ENCODE data around the gene GNAS. TPM values are rescaled to one million over a fixed set of nuclear protein-coding genes. Genes with fewer than 3 reads are reported as not detected.

Gene GNAS
- total RNA-seq, 1 experiment from 2014 or later, result 629 TPM

GRCh38 chr20:58847463-58847862 is 5.1 kb upstream of the GNAS start:
- Mint-ChIP-seq H3K36me3 (ENCODE audit: insufficient read depth, unreplicated experiment) (peaks cover 6% of the 10 kb centered on the region), H3K4me1 (ENCODE audit: insufficient read depth, unreplicated experiment) (peaks cover 16% of the 10 kb centered on the region), H3K9me3 (ENCODE audit: unreplicated experiment) (no peaks in the 10 kb centered on the region), H3K4me3 (ENCODE audit: unreplicated experiment) (no peak overlapping the region), H3K27me3 (ENCODE audit: insufficient read depth, unreplicated experiment) (peaks cover 43% of the 10 kb centered on the region), H3K27ac (ENCODE audit: low read depth, unreplicated experiment) (no peak overlapping the region)
- POLR2A ChIA-PET, result no interaction called here
- DNase-seq (ENCODE audit: unreplicated experiment), result no peak
- no peak for TF ChIP-seq CTCF (IDR thresholded peaks at IDR 0.05; ENCODE audit: unreplicated experiment)
- CTCF ChIA-PET, result interaction anchor here (0.6 to 1.8 kb wide), 3 partner anchors 8 to 547 kb away, joined by 3 to 8 read pairs (median 4); no protein-coding TSS in a partner anchor
- intact Hi-C loops (cut with micrococcal nuclease), result no loop called here
- no TSS peak for BruUV-seq (replicated peaks)

GRCh38 chr20:58850693-58851174 is 1.8 kb upstream of the GNAS start, which contains the start of gene GNAS-AS1:
Gene GNAS-AS1, minus strand, starts transcription at chr20:58850902.
- CTCF ChIA-PET, result interaction anchor here (0.6 to 3.2 kb wide), 9 partner anchors 9 to 612 kb away, joined by 3 to 21 read pairs (median 4); partner anchors contain the start of gene STX16
- Mint-ChIP-seq H3K27ac (ENCODE audit: low read depth, unreplicated experiment) (peak within 1 kb of the TSS; percentile 81), H3K4me3 (ENCODE audit: unreplicated experiment) (peak within 1 kb of the TSS; percentile 88), H3K27me3 (ENCODE audit: insufficient read depth, unreplicated experiment) (peaks cover 42% of the 10 kb centered on the region), H3K4me1 (ENCODE audit: insufficient read depth, unreplicated experiment) (peaks cover 21% of the 10 kb centered on the region), H3K9me3 (ENCODE audit: unreplicated experiment) (no peaks in the 10 kb centered on the region), H3K36me3 (ENCODE audit: insufficient read depth, unreplicated experiment) (peaks cover 6% of the 10 kb centered on the region)
- POLR2A ChIA-PET, result interaction anchor here (0.7 to 1.5 kb wide), 2 partner anchors 32 to 200 kb away, joined by 3 to 6 read pairs; partner anchors contain the start of gene STX16
- BruUV-seq (replicated peaks), result no TSS peak
- peak; percentile 79 for DNase-seq (ENCODE audit: unreplicated experiment)
- intact Hi-C loops (cut with micrococcal nuclease), result loop anchor here (5.0 kb wide), 1 partner anchor 198 kb away; the partner anchor contains the start of gene STX16
- no peak for TF ChIP-seq CTCF (IDR thresholded peaks at IDR 0.05; ENCODE audit: unreplicated experiment)

GRCh38 chr20:58851221-58851968 is 1.1 kb upstream of the GNAS start:
- Mint-ChIP-seq H3K4me1 (ENCODE audit: insufficient read depth, unreplicated experiment) (peaks cover 21% of the 10 kb centered on the region), H3K27me3 (ENCODE audit: insufficient read depth, unreplicated experiment) (peaks cover 42% of the 10 kb centered on the region), H3K36me3 (ENCODE audit: insufficient read depth, unreplicated experiment) (no peaks in the 10 kb centered on the region), H3K9me3 (ENCODE audit: unreplicated experiment) (no peaks in the 10 kb centered on the region), H3K4me3 (ENCODE audit: unreplicated experiment) (peak overlapping the region; percentile 88), H3K27ac (ENCODE audit: low read depth, unreplicated experiment) (peak overlapping the region; percentile 81)
- no TSS peak for BruUV-seq (replicated peaks)
- no peak for TF ChIP-seq CTCF (IDR thresholded peaks at IDR 0.05; ENCODE audit: unreplicated experiment)
- ChIA-PET CTCF (interaction anchor here (0.6 to 3.2 kb wide), 13 partner anchors 8 to 613 kb away, joined by 3 to 21 read pairs (median 4); partner anchors contain the start of gene STX16), POLR2A (interaction anchor here (0.5 to 1.5 kb wide), 3 partner anchors 32 to 633 kb away, joined by 3 to 6 read pairs (median 3); partner anchors contain the start of gene STX16)
- no peak for DNase-seq (ENCODE audit: unreplicated experiment)
- intact Hi-C loops (cut with micrococcal nuclease), result loop anchor here (5.0 kb wide), 1 partner anchor 199 kb away; the partner anchor contains the start of gene STX16

- no peaks in the 10 kb centered on the region for H3K36me3 Mint-ChIP-seq (ENCODE audit: insufficient read depth, unreplicated experiment)
- no peak for DNase-seq (ENCODE audit: unreplicated experiment)
- no peak overlapping the region for H3K27ac Mint-ChIP-seq (ENCODE audit: low read depth, unreplicated experiment)
- POLR2A ChIA-PET, result interaction anchor here (0.5 to 1.5 kb wide), 6 partner anchors 56 to 632 kb away, joined by 3 to 6 read pairs (median 3); partner anchors contain the start of gene STX16
- H3K4me3 Mint-ChIP-seq (ENCODE audit: unreplicated experiment), result peak overlapping the region; percentile 88
- no peak for TF ChIP-seq CTCF (IDR thresholded peaks at IDR 0.05; ENCODE audit: unreplicated experiment)
- intact Hi-C loops (cut with micrococcal nuclease), result loop anchor here (1.0 to 5.0 kb wide), 2 partner anchors 200 to 615 kb away; partner anchors contain the start of gene STX16
- H3K27me3 Mint-ChIP-seq (ENCODE audit: insufficient read depth, unreplicated experiment), result peaks cover 42% of the 10 kb centered on the region
- CTCF ChIA-PET, result interaction anchor here (0.5 to 3.2 kb wide), 21 partner anchors 8 to 1211 kb away, joined by 3 to 21 read pairs (median 4); partner anchors contain the start of gene STX16
- peaks cover 21% of the 10 kb centered on the region for H3K4me1 Mint-ChIP-seq (ENCODE audit: insufficient read depth, unreplicated experiment)
- BruUV-seq (replicated peaks), result no TSS peak
- no peaks in the 10 kb centered on the region for H3K9me3 Mint-ChIP-seq (ENCODE audit: unreplicated experiment)
Measured at GRCh38 chr20:58851969-58852458, 502 bp upstream of the GNAS start.
